HS-5 (cell line): Measurements from ENCODE around the gene CARD9.

Experiments used
- DNase-seq: peaks from one replicate; pipeline ENCODE4 v3.0.0-alpha.2; 2012; ENCODE audit warnings: low read depth

CARD9 gene

DNA sequence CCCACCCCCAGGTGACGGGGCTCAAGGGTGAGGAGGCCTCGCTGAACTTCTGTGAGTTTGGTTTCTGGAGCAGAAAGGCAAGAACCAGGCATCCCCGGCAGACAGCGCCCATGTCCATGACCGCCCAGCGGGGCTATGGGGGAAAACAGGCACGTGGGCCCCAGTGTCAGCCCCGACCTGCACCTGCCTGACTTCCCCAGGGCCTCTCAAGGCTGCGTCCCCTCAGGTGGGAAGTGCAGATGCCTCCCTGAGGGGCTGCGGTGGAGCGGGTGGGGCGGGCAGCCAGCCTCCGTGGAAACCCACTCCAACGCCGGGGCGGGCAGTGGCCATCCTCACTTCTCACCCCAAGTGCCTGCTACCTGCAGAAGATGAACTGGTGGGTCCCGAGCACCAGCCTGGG, 6.9 kb upstream of the CARD9 start:
- DNase-seq = no peak

DNA sequence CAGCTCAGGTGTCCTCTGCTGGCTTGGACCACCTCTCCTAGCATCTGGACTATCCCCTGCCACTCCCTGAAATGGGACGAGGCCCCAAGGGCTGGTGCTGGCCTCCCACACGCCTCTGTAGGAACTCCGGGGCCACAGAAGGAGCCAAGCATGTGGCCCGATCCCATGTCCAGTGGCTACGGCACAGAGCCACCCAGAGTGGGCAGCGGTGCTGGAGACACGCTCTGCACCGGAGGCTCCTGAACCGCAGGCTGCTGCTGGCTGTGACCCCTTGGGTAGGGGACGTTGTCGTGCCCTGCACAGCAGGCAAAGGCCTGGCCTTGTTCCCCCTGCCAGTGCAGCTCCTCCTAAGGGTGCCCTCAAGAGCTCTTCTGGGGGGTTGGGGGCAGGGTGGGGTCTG, 6.4 kb upstream of the CARD9 start:
- no peak for DNase-seq

DNA sequence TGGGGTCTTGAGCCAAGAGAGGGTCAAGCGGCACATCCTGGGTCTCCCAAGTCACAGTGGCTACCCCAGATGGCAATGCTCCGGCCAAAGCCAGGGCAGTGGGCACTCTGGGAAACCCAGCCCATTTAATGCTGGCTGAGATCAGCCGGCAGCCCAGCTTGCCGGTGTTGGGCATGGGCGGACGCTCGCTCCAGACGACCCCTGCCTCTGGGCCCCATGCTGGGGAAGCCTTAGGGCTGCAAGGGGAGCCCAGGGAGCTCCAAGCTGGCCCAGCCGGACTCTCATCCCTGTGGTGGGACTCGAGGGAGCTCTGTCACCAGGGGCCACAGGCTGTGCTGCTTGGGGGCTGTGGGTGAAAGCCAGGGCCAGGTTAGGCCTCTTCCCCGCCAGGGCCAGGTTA, 5.9 kb upstream of the CARD9 start:
- DNase-seq = no peak

DNA sequence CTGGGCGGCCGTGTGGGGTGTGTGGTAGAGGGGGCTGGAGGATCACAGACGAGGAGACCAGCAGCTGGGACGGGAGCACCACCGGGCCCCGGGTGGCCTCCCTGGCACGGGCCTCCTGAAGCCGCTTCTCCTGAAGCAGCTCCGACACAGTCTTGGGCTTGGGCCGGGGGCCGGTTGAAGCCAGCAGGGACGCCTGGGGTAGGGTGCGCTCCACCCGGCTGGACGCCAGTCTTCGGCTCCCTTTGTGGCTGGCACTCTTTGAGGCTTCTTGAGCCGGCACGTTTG, 5.5 kb upstream of the CARD9 start:
- no peak for DNase-seq

DNA sequence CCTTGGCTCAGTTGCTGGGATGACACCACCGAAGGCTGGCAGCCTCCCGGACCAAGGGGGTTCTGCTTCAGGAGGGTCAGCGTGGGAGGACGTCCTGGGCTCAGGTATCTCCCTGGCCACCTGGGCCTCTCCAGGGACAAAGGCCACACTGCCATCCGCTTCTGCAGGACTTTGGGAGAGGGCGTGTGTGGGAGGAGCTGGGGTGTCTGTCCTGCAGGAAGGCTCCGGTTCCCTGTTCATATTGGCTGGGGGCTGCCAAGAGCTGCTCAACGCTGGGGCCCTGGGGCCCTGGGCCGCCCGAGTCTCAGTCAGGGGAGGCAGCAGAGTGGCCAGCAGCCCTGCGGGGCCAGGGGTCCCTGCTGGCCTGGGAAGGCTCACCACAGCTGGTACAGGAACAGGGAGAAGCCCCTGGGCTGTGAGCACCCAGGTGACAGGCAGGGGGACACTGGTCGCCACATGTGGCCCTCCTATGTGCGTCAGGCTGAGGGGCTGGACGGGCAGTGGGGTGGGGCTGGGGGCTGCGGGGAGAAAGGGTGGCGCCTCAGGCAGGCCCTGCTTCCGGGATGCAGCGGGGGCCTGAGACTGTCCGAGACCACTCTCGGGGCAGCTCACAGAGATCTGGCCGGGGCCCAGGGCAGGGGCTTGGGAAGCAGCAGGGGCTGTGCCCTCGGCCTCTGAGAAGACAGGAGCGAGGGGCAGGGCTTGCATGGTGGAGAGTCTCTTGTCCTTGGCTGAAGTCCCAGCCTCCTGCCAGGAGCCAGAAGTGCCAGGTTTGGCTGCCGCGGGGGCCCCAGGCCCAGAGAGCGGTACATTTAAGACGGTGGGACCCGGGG, 4.9 kb upstream of the CARD9 start:
- no peak for DNase-seq

DNA sequence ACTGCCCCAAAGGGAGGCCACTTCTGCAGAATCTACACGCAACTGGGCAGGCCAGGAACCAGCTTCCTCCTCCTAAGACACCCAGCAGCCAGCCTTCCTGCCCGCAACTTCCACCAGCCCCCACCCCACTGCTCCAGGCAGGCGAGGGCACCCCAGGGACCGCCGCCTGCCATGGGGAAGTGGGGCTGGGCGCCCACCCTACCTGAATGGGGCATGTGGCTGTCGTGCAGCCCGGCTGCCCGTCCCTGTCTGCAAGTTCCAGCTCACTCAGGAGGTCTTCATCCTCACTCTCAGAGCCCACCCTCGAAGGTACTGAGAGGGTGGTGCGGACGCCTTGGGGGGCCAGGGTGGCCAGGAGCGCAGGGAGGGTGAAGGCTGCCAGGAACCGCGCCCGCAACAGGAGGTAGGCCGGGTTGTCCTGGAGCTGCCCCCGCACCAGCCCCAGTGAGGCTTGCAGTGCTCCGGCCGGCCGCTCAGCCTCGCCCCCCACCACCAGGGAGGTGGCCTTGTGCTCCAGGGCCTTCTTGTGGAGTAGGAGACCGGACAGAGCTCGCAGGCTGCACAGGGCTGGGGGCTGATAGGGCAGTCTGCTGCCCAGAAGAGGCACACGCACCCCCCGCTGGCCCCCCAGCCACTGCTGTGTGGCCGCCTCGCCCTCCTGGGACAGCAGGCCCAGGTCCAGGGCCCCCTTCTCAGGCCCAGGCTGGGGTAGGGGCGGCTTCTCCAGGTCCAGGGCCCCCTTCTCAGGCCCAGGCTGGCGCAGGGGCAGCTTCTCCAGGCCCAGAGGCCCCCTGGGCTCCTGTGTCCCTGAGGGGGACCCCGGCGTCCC, 4.1 kb upstream of the CARD9 start:
- no peak for DNase-seq

DNA sequence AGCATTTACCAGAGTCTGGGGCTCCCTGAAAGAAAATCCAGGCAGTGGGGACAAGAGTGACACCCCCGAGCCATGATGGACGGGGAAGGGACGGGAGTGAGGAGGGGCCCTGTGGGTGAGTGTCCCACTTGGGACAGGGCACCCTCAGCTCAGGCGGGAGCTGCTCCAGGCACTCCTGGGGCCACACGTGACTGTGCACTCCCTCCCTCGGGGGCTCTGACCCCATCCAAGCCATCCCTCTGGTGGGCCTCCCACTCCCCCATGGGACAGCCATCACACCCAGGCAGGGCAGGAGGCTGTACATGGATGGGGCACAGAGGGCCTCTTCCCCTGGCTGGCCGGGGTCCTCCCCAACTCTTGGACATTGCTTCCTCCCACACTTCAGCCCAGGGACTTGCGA, 3.0 kb upstream of the CARD9 start:
- no peak for DNase-seq

DNA sequence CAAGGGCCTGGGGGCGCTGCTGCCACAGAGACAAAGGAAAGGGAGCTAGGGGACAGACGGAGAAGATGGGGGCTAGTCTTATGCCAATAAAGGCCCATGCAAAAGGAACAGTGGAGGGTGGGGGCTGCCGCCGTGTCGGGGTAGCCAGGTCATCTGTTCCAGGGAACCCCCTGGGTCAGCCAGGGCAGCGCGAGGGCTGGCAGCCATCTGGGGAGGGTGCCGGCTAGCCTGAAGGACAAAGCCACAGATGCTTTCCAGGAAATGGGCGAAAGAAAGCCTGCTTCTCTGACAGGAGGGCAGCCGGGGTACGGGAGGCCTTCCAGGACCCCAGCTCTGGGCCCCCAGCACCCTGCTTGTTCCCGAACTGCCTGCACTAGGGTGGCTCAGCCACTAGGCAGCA, 1.6 kb upstream of the CARD9 start:
- DNase-seq = no peak

DNA sequence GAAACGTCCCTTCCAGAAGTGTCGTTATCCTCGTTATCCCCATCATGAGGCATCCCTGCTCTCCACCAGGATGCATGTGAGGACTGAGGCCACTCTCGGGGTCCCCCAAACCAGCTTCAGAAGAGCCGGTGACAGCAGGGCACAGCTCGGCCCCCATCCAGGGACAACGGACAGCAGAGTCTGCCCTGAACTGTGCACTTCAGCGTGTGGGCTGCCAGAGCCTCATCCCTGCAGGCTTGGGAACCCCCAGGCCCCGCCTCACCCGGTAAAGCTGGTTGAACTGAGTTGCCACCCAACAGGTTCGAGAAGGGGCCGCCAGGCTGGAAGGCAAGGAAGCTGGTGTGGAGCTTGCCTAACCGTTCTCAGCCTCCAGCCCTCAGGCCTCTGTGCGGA, 710 bp upstream of the CARD9 start:
- no peak for DNase-seq

DNA sequence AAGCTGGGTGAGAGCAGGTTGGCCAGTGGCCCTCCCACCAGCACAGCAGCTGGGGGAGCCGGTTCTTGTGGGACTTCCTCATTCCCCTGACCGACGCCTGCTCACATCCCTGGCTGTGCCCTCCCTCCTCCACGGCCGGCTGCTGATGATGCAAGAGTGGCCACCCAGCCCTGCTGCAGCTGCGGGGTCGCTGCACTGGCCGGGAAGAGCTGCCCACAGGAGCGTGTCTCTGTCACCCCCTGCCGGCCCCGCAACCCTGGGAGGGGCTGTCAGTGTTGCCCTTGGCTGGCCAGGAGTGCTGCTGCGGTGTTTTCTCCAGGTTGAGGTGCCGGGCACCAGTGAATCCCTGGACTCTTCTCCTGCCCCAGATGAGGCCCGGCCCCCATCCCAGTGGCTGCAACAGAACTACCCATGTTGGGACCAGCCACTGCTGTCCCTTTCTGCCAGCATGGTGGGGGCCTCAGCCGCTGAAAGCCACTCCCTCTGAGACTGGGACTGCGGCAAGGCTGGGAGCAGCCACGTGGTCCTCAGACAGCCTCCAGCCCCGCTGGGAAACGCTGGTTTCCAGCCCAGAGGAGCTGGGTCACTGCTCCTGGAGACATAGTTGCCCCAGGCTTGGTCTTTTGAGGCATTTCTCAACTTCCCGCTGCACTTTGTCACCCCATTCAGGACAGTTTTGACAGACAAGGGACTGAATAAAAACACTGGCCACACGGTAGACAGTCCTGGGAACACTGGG, 739 bp downstream of the CARD9 start:
- no peak for DNase-seq

DNA sequence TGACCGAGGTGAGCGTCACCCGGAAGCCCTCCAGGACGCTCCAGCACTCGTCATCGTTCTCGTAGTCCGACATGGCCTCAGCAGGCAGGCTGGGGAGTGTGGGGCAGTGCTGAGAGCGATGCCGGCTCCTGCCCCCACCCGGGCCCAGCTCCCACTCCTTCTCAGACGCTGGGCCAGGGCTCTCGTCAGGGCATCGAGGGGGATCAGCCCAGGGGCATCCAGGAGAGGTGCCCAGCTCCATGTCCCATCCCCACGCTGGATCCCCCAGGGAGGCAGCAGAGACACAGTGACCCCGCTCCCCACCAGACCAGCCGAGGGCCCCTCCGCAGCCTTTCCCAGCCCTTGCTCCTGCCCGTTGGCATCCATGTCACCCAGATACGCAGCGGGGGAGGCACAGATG, 1.5 kb downstream of the CARD9 start:
- DNase-seq = no peak

DNA sequence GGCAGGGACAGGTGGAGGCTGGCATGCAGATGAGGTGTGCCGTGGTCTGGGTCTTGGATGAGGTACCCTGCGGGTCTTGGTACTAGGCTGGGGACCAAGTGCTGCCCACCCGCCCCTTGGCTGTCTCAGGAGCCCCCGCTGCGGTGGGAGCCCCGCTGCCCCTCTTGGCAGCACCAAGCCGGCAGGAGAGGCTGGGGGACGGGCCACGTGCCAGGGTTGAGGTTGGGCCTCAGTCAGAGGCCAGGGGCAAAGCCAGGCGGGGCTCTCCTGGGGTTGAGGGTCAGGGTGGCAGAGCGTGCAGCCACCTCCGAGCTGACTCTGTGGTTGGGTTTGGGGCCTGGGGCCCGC, 2.0 kb downstream of the CARD9 start:
- no peak for DNase-seq

DNA sequence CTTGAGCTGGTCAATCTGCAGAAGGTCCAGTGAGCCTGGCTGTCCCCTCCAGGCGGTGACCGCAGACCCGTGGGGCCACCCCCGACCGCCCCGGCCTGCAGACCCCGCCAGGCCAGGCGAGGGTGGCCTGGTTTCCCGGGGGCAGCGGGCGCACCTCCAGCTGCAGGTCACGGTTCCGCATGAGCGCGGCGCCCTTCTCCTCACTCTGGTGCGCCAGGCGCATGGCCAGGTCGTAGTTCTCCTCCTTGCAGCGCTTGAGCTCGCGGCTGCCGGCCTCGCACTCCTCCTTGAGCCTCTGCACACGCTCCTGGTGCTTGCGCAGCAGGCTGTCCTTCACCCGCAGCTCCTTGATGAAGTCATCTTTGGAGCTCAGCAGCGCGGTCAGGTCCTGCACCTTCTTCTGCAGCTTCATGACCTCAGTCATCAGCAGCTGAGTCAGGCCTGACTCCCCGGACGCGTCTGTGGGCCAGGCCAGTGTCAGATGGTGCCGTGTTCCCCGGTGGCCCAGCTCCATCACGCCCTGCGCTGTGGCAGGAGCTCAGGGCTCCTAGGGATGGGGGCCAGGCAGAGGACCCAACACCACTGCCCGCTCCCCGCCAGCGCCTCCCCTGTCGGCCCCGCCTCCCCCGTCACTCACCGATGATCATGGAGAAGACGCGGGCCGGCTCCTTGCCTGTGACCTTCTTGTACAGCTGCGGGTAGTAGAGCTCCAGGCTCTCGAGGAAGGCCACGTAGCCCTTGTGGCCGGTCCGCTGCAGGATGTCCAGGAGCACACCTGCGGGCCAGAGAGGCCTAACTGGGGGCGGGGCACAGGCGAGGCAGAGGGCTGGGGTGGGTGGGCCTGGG, 2.6 kb downstream of the CARD9 start:
- no peak for DNase-seq

DNA sequence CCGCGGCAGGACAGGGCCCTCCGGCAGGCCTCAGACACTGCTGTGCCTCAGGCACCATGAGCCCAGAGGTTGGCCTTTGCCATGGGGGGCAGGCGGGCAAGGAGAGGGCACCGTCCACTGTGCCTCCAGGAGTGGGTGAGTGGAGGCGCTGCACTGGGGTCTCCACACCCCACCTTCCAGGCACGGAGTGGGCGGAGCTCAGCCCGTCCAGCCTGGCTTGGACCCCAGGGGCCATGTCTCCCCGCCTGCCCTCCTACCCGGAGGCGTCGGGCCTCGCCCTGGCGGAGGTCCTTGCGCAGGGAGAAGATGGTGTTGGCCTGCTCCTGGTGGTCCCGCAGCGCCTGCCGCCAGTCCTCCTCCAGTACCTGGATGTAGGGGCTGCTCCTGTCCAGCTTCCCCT, 3.4 kb downstream of the CARD9 start:
- no peak for DNase-seq

DNA sequence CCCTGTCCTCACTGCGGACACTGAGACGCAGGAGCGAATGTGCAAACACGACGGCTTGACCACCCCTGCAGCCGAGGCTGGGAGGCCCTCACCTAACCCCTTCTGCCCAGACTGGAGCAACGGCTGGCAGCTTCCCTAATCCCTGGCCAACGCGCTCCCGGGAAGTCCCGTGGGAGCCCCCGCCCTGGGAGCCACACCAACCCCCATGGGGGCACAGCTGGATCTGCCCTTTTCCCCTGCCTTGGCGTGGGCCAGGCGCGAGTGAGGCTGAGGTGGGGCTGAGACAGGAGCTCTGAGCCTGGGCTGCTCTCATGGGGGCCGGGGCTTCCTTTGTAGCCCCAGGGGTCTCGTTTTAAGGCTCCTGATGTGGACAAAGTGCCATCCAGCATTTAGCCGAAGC, 5.3 kb downstream of the CARD9 start:
- no peak for DNase-seq

DNA sequence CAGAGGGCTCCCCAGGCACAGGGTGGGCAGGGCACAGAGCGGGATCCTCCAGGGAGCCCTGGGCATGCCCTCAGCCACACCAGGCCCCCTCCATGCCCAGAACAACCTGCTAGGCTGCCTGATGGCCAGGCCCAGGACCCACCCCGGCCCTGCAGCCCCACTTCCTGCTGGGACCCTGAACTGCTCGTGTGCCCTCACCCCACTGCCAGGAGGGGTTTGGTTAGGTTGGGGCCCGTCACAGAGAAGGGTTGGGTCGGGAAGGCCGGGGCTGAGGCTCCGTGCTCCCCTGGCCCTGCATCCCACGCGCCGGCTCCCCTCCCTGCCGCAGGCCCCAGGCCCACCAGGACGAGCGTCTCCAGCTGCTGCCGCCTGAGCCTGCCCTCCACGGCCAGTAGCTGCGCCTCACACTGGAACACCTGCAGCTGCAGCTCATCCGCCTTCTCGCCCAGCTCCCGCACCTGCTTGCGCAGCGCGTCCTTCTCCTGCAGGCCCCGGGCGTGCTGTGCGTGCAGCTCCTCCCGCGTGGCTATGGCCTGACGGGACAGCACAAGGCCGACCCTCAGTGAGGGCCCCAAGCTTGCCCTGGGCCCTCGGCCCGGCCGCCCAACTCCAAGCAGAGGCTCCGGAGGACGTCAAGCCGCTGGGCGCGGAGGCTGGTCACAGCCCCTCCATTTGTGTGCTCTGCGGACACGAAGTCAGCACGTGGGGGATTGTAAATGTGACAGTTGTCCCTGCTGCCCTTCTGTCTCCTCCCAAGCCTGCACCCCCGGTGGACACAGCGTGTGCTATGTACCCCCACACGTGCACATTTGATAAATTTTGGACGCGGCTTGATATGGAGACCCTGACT, 5.9 kb downstream of the CARD9 start:
- no peak for DNase-seq

DNA sequence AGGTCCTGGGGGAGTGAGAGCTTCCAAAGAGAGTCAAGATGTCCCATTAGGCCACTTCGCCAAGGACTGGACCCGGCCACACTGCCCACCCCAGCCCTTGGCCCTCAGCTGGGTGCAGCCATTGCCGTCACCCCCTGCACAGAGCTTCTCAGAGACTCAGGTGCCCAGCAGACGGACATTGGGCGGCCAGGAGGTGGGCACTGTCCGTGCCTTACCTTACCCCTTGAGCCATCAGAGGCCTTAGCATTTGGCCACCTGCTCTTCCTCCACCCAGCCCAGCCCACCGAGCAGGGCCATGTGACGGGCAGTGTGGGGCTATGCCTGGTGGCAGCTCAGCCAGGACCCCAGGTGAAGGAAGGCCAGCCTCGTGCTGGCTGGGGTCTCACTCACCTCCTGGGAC, 6.6 kb downstream of the CARD9 start:
- no peak for DNase-seq

DNA sequence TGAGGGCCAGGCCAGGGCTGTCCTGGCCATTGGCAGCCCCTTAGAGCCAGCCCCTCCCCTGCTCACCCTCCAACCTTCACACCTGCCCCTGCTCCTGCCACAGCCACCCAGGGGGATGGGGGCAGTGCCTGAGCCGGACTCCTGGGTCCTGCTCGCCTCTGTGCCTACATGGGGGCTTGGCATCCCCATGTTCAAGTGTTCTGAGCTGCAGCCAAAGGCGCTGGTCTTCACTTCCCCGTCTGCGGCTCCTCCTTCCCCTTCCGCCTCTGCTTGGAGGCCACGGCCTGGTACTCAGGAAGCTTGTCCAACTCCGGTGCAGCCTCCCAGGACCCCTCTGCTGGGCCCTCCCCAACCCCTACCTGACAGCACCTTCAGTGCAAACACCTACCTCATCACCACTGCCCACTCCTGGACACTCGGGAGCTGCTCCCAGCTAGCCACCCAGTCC, 7.7 kb downstream of the CARD9 start:
- DNase-seq = no peak

DNA sequence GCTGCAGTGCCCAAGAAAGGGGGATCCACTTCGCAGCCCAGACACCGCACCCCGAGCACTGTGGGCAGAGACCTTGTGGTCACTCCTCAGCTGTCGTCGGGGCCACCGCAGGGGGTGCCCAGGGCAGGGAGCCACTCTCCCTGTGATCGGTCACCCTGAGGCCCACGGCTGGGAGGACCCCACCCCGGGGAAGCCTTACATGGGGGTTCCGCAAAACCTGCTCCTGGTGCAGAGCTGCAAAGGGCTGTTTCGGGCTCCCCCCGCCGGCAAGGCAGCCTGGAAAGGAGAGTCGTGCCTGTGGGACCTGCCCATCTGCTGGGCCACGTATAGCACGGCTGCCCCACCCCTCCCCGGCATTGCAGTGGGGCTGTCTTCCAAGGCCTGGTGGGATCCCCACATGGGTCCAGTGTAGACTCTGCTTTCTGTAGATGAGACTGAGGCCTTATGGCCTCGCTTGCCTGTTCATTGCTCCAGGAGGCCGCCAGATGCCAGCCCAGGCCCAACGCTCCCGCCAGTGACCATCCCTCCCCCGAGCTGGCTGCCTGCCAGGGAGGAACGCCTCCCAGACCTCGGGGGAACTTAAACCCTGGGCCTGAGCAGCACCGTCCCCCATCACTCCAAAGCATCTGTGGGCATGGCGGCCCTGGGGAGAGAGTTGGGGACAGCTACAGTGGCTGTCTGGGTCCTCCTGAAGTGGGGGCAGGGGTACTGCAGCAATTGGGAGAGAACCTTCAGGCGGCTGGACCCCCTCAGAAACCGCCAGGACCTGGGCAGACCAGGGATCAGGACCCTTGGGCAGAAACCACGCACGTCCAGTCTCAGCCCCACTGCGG, 8.3 kb downstream of the CARD9 start:
- DNase-seq = no peak
